Gastroesophageal sphincter (tissue), 3 donors: ENCODE data around the gene DRD2.

ENCODE experiments used
- CTCF ChIP-seq, 4 experiments: fragments of 200-600 bp in 2 of 4; fragments of 450-650 bp in 2 of 4; sonication (generic) in 1 of 4; IDR thresholded peaks; one replicate each; pipeline ENCODE4 v1.5.1; 2017 to 2019; ENCODE audit warnings: antibody characterized with exemption in 4 of 4, mild to moderate bottlenecking in 2 of 4, moderate library complexity in 2 of 4
- POLR2AphosphoS5 ChIP-seq: sonication (generic); formaldehyde crosslinking; IDR thresholded peaks from one replicate; pipeline ENCODE4 v1.6.1; 2017; ENCODE audit warnings: antibody characterized with exemption

GRCh38 chr11:113446938-113447337, 28.3 kb downstream of the DRD2 start:
- TF ChIP-seq CTCF (IDR thresholded peaks at IDR 0.05) = no peak
- no peak for TF ChIP-seq POLR2AphosphoS5
